Activated T-cell treated with anti-CD3 and anti-CD28 coated beads, Interleukin-2, amount 50 U/mL, for 24 hours (primary cell): ENCODE results near the gene AMPD3.
A peak's percentile ranks its signal among the peaks of the same experiment; 100 is the strongest.

ENCODE experiments used
- DNase-seq: peaks from one replicate; pipeline ENCODE4 v3.0.0-alpha.2; 2020
- H3K27ac Mint-ChIP-seq: 2 replicates; pipeline ENCODE4 v1.8.0; 2020; ENCODE audit warnings: mild to moderate bottlenecking, mixed read lengths
- H3K27me3 Mint-ChIP-seq: 2 replicates; pipeline ENCODE4 v1.8.0; 2020; ENCODE audit warnings: mixed read lengths
- H3K36me3 Mint-ChIP-seq: 2 replicates; pipeline ENCODE4 v1.8.0; 2020; ENCODE audit warnings: low read depth, mixed read lengths
- H3K4me1 Mint-ChIP-seq: 2 replicates; pipeline ENCODE4 v1.8.0; 2020; ENCODE audit warnings: low read depth, mixed read lengths
- H3K4me3 Mint-ChIP-seq: 2 replicates; pipeline ENCODE4 v1.8.0; 2020; ENCODE audit warnings: mild to moderate bottlenecking, moderate library complexity, mixed read lengths
- H3K9me3 Mint-ChIP-seq: 2 replicates; pipeline ENCODE4 v1.8.0; 2020; ENCODE audit warnings: mixed read lengths

Gene AMPD3

GRCh38 chr11:10529279-10529678 lies 74.2 kb downstream of the AMPD3 start:
- no peak overlapping the region for H3K4me3 Mint-ChIP-seq
- no peaks in the 10 kb centered on the region for H3K9me3 Mint-ChIP-seq
- H3K36me3 Mint-ChIP-seq, result peaks cover 76% of the 10 kb centered on the region
- no peak for DNase-seq
- H3K4me1 Mint-ChIP-seq, result peaks cover 19% of the 10 kb centered on the region
- H3K27ac Mint-ChIP-seq, result no peak overlapping the region
- no peaks in the 10 kb centered on the region for H3K27me3 Mint-ChIP-seq

GRCh38 chr11:10532526-10532925 lies 77.5 kb downstream of the AMPD3 start:
- Mint-ChIP-seq H3K36me3 (peaks cover 49% of the 10 kb centered on the region), H3K4me3 (no peak overlapping the region), H3K27me3 (no peaks in the 10 kb centered on the region)

DNA sequence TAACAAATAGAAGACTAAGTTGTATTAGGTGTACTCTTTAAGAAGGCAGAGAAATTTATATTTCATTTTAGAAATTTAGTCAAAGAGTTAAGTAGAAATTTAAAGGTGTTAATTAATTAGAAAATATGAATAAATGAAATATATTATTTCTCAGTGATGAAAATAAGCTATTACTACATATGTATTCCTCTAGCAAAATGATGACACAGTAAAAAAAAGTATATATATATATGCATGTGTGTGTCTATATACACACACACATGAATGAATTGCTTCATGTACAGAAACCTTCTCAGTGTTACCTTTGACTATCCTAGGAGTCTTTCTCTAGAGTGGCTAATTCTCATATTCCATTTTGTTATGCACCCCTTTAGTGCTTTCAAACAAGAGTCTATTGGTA lies 78.3 kb downstream of the AMPD3 start:
- H3K27me3 Mint-ChIP-seq, result no peaks in the 10 kb centered on the region
- no peak for DNase-seq
- peaks cover 45% of the 10 kb centered on the region for H3K36me3 Mint-ChIP-seq
- no peak overlapping the region for H3K4me3 Mint-ChIP-seq
- H3K9me3 Mint-ChIP-seq, result no peaks in the 10 kb centered on the region
- no peak overlapping the region for H3K27ac Mint-ChIP-seq
- H3K4me1 Mint-ChIP-seq, result peaks cover 7% of the 10 kb centered on the region

More at GRCh38 chr11:10532526-10532925, 77.5 kb downstream of the AMPD3 start:
- Mint-ChIP-seq H3K27ac (no peak overlapping the region), H3K9me3 (no peaks in the 10 kb centered on the region), H3K4me1 (peaks cover 8% of the 10 kb centered on the region)
- DNase-seq, result no peak

- Mint-ChIP-seq H3K4me3 (no peak overlapping the region), H3K36me3 (peaks cover 35% of the 10 kb centered on the region), H3K4me1 (peaks cover 14% of the 10 kb centered on the region), H3K27me3 (no peaks in the 10 kb centered on the region), H3K9me3 (no peaks in the 10 kb centered on the region), H3K27ac (no peak overlapping the region)
- no peak for DNase-seq
Observed at GRCh38 chr11:10534316-10534715, 79.3 kb downstream of the AMPD3 start.

- no peak overlapping the region for H3K27ac Mint-ChIP-seq
Observed at GRCh38 chr11:10537600-10537999, 82.5 kb downstream of the AMPD3 start.

DNA sequence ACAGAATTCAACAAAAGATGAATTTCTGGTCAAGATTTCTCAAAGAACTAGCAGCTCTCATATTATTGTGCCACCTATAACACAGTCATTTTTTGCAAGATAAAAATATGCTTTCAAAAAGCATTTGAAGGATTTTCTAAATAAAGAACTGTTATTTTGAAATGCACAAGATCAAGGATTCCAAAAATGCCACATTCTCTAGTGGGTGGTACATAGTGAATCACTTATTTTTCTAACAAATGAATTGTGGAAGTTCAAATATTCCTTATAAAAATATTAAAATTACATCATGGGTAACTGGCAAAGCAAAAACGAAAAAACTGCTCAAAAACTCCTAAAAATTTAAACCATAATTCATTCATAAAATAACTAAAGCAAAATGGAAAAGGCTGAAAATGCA lies 83.9 kb downstream of the AMPD3 start:
- H3K4me3 Mint-ChIP-seq, result no peak overlapping the region
- no peak overlapping the region for H3K27ac Mint-ChIP-seq
- no peaks in the 10 kb centered on the region for H3K27me3 Mint-ChIP-seq
- no peak for DNase-seq
- no peaks in the 10 kb centered on the region for H3K9me3 Mint-ChIP-seq
- H3K36me3 Mint-ChIP-seq, result peaks cover 6% of the 10 kb centered on the region
- peaks cover 29% of the 10 kb centered on the region for H3K4me1 Mint-ChIP-seq

More at GRCh38 chr11:10537600-10537999, 82.5 kb downstream of the AMPD3 start:
- Mint-ChIP-seq H3K9me3 (no peaks in the 10 kb centered on the region), H3K27me3 (no peaks in the 10 kb centered on the region), H3K4me1 (peaks cover 29% of the 10 kb centered on the region), H3K4me3 (no peak overlapping the region), H3K36me3 (peaks cover 15% of the 10 kb centered on the region)
- no peak for DNase-seq

DNA sequence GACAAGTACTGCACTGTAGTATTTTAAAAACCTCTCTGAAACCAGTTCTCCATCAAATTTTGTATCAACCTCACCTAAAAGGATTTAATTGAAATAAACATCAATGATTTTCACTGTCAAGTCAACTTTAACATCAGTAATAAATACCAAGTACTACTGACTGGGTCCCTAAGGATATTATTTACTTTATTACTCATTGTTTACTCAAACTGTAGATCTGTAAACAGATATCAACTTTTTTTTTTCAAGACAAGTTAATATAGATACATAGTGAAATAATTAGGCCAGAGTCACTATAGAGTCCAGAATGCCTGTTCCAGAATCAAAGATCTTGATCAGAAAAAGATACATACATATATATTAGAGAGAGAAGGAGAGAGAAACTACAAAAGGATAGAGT lies 84.3 kb downstream of the AMPD3 start:
- no peak overlapping the region for H3K27ac Mint-ChIP-seq

DNA sequence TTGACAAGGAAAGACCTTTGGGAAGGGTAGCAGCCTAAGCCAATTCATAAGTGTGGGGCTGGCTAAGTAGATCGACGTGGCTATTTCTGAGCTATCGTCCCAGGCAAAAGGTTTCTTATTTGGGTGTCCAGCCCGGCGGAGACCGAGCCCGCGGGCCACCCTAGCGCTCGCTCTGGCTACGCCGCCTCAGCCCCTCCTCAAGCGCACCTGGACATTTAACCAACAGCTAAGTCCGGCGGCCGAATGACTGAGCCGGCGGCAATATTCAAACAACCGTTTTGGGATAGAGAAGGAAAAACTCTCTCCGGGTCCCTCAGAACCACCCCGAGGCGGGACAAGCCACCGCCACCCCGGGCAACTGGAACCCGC lies 85.5 kb downstream of the AMPD3 start:
- H3K27me3 Mint-ChIP-seq, result no peaks in the 10 kb centered on the region
- no peak for DNase-seq
- H3K4me3 Mint-ChIP-seq, result peak overlapping the region; percentile 91
- H3K27ac Mint-ChIP-seq, result peak overlapping the region; percentile 83
- H3K36me3 Mint-ChIP-seq, result peaks cover 4% of the 10 kb centered on the region
- no peaks in the 10 kb centered on the region for H3K9me3 Mint-ChIP-seq
- H3K4me1 Mint-ChIP-seq, result peaks cover 29% of the 10 kb centered on the region

More for the DNA sequence above, 84.3 kb downstream of the AMPD3 start:
- DNase-seq, result no peak
- Mint-ChIP-seq H3K27me3 (no peaks in the 10 kb centered on the region), H3K9me3 (no peaks in the 10 kb centered on the region), H3K4me3 (peak overlapping the region; percentile 91), H3K36me3 (peaks cover 4% of the 10 kb centered on the region), H3K4me1 (peaks cover 29% of the 10 kb centered on the region)

- Mint-ChIP-seq H3K9me3 (no peaks in the 10 kb centered on the region), H3K4me1 (peaks cover 26% of the 10 kb centered on the region), H3K4me3 (peak within 1 kb of the TSS; percentile 91), H3K27me3 (no peaks in the 10 kb centered on the region), H3K36me3 (peaks cover 4% of the 10 kb centered on the region), H3K27ac (peak within 1 kb of the TSS; percentile 83)
- peak; percentile 98 for DNase-seq
Observed at GRCh38 chr11:10540915-10541560, 86.0 kb downstream of the AMPD3 start, which contains the start of gene RNF141. TSS of gene RNF141 (minus strand) at chr11:10541187. CDS start at chr11:10534158, 7,029 bp downstream.

DNA sequence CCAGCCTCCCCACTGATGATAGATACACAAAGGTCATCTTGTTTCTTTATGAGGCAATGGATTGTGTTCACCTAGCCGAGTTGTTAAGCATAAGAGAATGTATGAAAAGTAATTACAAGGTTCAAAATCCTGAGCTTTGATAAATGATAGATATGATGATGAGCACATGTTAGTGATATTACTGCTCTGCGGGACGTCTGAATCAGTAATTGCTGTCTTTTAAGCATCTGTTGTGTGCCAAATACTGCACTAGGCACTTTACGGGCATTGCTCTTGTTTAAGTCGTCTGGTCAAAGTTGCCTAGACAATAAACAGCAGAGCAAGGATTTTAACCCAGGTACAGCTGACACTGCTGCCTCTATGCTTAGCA lies 86.5 kb downstream of the AMPD3 start:
- H3K36me3 Mint-ChIP-seq, result peaks cover 4% of the 10 kb centered on the region
- H3K9me3 Mint-ChIP-seq, result no peaks in the 10 kb centered on the region
- peak overlapping the region; percentile 83 for H3K27ac Mint-ChIP-seq
- DNase-seq, result no peak
- H3K4me1 Mint-ChIP-seq, result peaks cover 24% of the 10 kb centered on the region
- no peaks in the 10 kb centered on the region for H3K27me3 Mint-ChIP-seq
- peak overlapping the region; percentile 91 for H3K4me3 Mint-ChIP-seq

GRCh38 chr11:10542776-10543175 lies 87.7 kb downstream of the AMPD3 start:
- DNase-seq, result no peak
- peaks cover 24% of the 10 kb centered on the region for H3K4me1 Mint-ChIP-seq
- peaks cover 4% of the 10 kb centered on the region for H3K36me3 Mint-ChIP-seq
- no peak overlapping the region for H3K27ac Mint-ChIP-seq
- no peak overlapping the region for H3K4me3 Mint-ChIP-seq
- no peaks in the 10 kb centered on the region for H3K9me3 Mint-ChIP-seq
- no peaks in the 10 kb centered on the region for H3K27me3 Mint-ChIP-seq

GRCh38 chr11:10543782-10544181 lies 88.7 kb downstream of the AMPD3 start:
- Mint-ChIP-seq H3K27ac (no peak overlapping the region), H3K4me3 (no peak overlapping the region), H3K36me3 (peaks cover 4% of the 10 kb centered on the region), H3K27me3 (no peaks in the 10 kb centered on the region), H3K4me1 (peaks cover 17% of the 10 kb centered on the region), H3K9me3 (no peaks in the 10 kb centered on the region)
- DNase-seq, result no peak

DNA sequence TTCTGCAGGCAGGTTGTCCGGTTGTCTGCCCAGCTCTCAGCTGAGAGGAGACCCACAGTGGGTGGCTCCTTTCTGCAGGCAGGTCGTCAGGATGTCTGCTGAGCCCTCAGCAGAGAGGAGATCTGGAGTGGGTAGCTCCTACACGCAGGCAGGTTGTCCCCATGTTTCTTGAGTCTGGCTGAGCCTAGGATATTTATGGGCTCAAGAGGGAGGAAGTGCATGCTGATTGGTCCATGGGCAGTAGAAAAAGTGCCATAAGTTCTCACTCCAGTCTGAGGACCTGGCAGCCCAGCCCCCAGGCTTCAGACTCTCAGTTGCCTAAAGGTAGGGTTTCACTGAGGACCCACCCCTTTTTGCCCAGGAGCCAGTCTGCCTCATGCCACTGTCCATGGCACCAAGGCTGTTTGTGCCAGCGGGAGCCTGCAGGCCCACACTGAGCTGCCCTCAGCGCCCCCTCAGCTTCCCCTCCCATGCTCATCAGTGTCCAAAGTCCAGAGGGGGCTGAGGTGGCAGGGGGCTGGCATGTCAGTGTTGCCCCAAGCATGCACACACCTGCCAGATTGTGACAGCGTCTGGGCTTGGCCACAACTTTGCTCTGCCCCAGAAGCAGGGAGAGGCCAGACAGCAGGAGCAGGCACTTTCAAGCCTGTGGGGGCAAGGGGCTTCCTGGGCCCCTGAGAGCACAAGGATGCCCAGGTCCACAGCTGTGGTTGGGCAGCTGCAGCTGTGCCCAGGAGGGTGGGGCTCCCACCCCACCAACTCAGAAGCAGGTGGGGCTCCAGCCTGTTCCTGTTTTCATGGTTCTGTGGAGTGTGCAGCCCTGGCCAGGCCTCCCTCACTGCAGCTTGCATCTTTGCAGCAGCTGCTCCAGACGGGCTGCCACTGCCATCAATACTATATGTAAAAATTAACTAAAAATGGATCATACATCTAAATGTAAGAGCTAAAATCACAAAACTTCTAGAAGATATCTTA lies 89.7 kb downstream of the AMPD3 start:
- no peak for DNase-seq
- Mint-ChIP-seq H3K4me1 (peaks cover 11% of the 10 kb centered on the region), H3K27ac (no peak overlapping the region), H3K36me3 (peaks cover 4% of the 10 kb centered on the region), H3K27me3 (no peaks in the 10 kb centered on the region), H3K9me3 (no peaks in the 10 kb centered on the region), H3K4me3 (no peak overlapping the region)

DNA sequence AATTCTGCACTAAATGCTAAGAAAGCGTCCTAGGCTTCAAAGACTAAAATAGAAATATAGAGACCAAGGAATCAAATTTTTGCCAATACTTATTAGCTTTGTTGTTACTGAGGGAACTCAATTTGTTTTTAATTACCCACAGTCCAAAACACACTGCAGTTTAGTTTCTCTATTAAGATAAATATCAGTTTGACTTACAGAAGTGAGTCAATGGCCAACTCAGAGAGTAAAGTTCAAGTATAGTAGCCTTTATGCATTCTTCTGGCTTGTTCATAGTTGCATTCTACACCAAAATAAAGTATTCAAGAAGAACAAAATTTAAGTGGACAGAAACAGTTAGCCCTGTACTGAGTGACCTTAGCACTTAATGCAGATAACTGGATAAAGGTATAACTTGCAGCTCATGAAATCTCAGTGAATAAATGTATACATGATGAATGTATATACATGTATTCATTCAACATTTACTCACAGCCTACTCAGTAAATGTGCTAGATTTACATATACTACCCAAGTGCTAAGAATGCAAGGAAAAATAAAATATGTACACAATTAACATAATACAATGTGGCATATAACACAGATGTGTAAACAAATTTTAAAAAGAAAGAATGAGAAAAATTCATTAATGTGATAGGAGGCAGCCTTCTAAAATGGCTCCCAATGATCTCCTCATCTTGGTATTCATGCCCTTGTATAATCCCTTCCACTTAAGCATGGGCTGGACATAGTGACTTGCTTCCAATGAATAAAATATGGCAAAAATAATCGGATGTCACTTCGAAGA lies 95.6 kb downstream of the AMPD3 start:
- Mint-ChIP-seq H3K9me3 (peaks cover 6% of the 10 kb centered on the region), H3K4me3 (no peak overlapping the region), H3K27ac (no peak overlapping the region), H3K27me3 (peaks cover 3% of the 10 kb centered on the region), H3K36me3 (no peaks in the 10 kb centered on the region), H3K4me1 (no peaks in the 10 kb centered on the region)
- DNase-seq, result no peak
